B cell (primary cell): ENCODE measurements around the gene COASY. TPM values are rescaled to one million over a fixed set of nuclear protein-coding genes. Genes with fewer than 3 reads are reported as not detected.

Source experiments
- ATAC-seq: fragments of 200-7000 bp; cut with Tn5 transposase; one replicate; pipeline ENCODE4 v1.10.0; 2021; ENCODE audit warnings: low read depth, mild to moderate bottlenecking, moderate number of reproducible peaks, moderate library complexity
- CTCF ChIA-PET: fragments of 350-600 bp; sonication (Branson Sonifier 250); formaldehyde crosslinking; loops from one replicate; lab custom pipeline; 2021; ENCODE audit warnings: antibody characterized with exemption, inconsistent platforms; lab: Charles Lee
- POLR2A ChIA-PET: fragments of 350-600 bp; sonication (Branson Sonifier 250); formaldehyde crosslinking; loops from one replicate; lab custom pipeline; 2021; ENCODE audit warnings: antibody characterized with exemption; lab: Charles Lee
- DNase-seq: peaks from one replicate; pipeline ENCODE4 v3.0.0; 2013
- H2AFZ ChIP-seq: 2 replicates; pipeline ENCODE4 v1.6.1; 2012; ENCODE audit warnings: mild to moderate bottlenecking, low read depth, low read length; ENCODE audit not compliant: insufficient read depth, poor library complexity, severe bottlenecking
- H3K27ac ChIP-seq, 2 donors: 1 replicate in 1 of 2; 2 replicates in 1 of 2; pipeline ENCODE4 v1.5.1; 2012 to 2013; ENCODE audit warnings: low read length in 2 of 2, mild to moderate bottlenecking in 2 of 2, moderate library complexity in 1 of 2
- H3K27me3 ChIP-seq, 4 experiments: fragments of 200-600 bp in 1 of 4; sonication (generic) in 1 of 4; replicated peaks in 1 of 4; 1 replicate in 2 of 4; 2 replicates in 2 of 4; pipeline versions ENCODE4 v1.6.1 to v1.7.0; 2013 to 2016; ENCODE audit warnings: low read length in 3 of 4, mild to moderate bottlenecking in 2 of 4, mixed read lengths in 1 of 4, moderate library complexity in 1 of 4; ENCODE audit not compliant: insufficient read depth in 4 of 4, control insufficient read depth in 3 of 4; ENCODE audit errors: control extremely low read depth in 1 of 4
- H3K36me3 ChIP-seq, 2 experiments: replicated peaks in 1 of 2; 1 replicate in 1 of 2; 2 replicates in 1 of 2; pipeline versions ENCODE4 v1.6.1 to v1.7.1; 2013; ENCODE audit warnings: low read length in 1 of 2; ENCODE audit not compliant: insufficient read depth in 2 of 2, control insufficient read depth in 1 of 2; ENCODE audit errors: control extremely low read depth in 1 of 2, extremely low read depth in 1 of 2
- H3K4me1 ChIP-seq, 2 donors: fragments of 200-600 bp in 1 of 2; sonication (generic) in 1 of 2; 1 replicate in 1 of 2; 2 replicates in 1 of 2; pipeline versions ENCODE4 v1.5.1 to v1.6.1; 2013 to 2017; ENCODE audit warnings: low read length in 2 of 2; ENCODE audit not compliant: control insufficient read depth in 2 of 2, insufficient read depth in 2 of 2
- H3K4me2 ChIP-seq: replicated peaks from 2 replicates; pipeline ENCODE3; 2012; ENCODE audit warnings: mild to moderate bottlenecking, low read depth, low read length; ENCODE audit not compliant: poor library complexity, severe bottlenecking
- H3K4me3 ChIP-seq, 5 experiments: fragments of 200-600 bp in 1 of 5; sonication (generic) in 1 of 5; 1 replicate in 3 of 5; 2 replicates in 2 of 5; pipeline versions ENCODE4 v1.5.1 to v1.7.0; 2011 to 2016; ENCODE audit warnings: low read length in 4 of 5, mild to moderate bottlenecking in 4 of 5, low read depth in 2 of 5, control low read depth in 1 of 5, moderate library complexity in 1 of 5; ENCODE audit not compliant: insufficient read depth in 1 of 5; ENCODE audit errors: control extremely low read depth in 1 of 5, extremely low read depth in 1 of 5
- H3K79me2 ChIP-seq: fragments of 200-600 bp; sonication (generic); one replicate; pipeline ENCODE4 v1.6.0; 2016; ENCODE audit warnings: low read length; ENCODE audit not compliant: control insufficient read depth, insufficient read depth
- H3K9ac ChIP-seq: fragments of 200-600 bp; sonication (generic); 2 replicates; pipeline ENCODE4 v1.6.1; 2017; ENCODE audit warnings: mild to moderate bottlenecking, low read length, moderate library complexity
- H3K9me3 ChIP-seq, 3 donors: one replicate each; pipeline versions ENCODE4 v1.6.1 to v1.7.1; 2013; ENCODE audit warnings: low read length in 2 of 3; ENCODE audit not compliant: control insufficient read depth in 2 of 3, insufficient read depth in 1 of 3; ENCODE audit errors: control extremely low read depth in 1 of 3
- H4K20me1 ChIP-seq: 2 replicates; pipeline ENCODE4 v1.6.0; 2012; ENCODE audit warnings: mild to moderate bottlenecking, low read length; ENCODE audit not compliant: insufficient read depth, control insufficient read depth, poor library complexity, severe bottlenecking
- H3K27ac Mint-ChIP-seq: one replicate; pipeline ENCODE4 v1.8.0; 2021; ENCODE audit warnings: mixed read lengths
- H3K27me3 Mint-ChIP-seq: one replicate; pipeline ENCODE4 v1.8.0; 2021; ENCODE audit warnings: mixed read lengths
- H3K4me1 Mint-ChIP-seq: one replicate; pipeline ENCODE4 v1.8.0; 2021; ENCODE audit warnings: mixed read lengths
- H3K4me3 Mint-ChIP-seq: one replicate; pipeline ENCODE4 v1.8.0; 2021; ENCODE audit warnings: mixed read lengths
- H3K9me3 Mint-ChIP-seq: one replicate; pipeline ENCODE4 v1.8.0; 2022; ENCODE audit warnings: mixed read lengths; ENCODE audit not compliant: insufficient read depth
- EZH2 ChIP-seq: IDR thresholded peaks from 2 replicates; pipeline ENCODE4 v1.6.1; 2012; ENCODE audit warnings: borderline replicate concordance, low read depth, mild to moderate bottlenecking, moderate library complexity, low read length; ENCODE audit not compliant: insufficient read depth, poor library complexity, severe bottlenecking
- WGBS: methylation state at CpG from one replicate; pipeline ENCODE4 v1.1.5; 2013; ENCODE audit warnings: missing lambda C conversion rate; ENCODE audit not compliant: insufficient coverage; 5-methylcytosine and 5-hydroxymethylcytosine counted together
- intact Hi-C: fragments of 100-400 bp; cut with micrococcal nuclease; formaldehyde crosslinking; loops from one replicate; pipeline ENCODE4 v1.10.0; 2022
- polyA plus RNA-seq: library from polyadenylated mRNA; depleted of rRNA; stranded (reverse); fragments of >200 nt; gene quantifications from 2 replicates; pipeline ENCODE4 v1.2.3, GENCODE V29; 2012
- total RNA-seq, 2 donors: library from RNA; stranded (reverse); fragments of 120-200 nt in 1 of 2; gene quantifications; 1 replicate in 1 of 2; 2 replicates in 1 of 2; pipeline versions ENCODE4 v1.2.3 to v1.2.4, GENCODE V29; 2013 to 2022
- TF ChIP-seq, protein P1 (sequence below): fragments of 200-600 bp; IDR thresholded peaks from one replicate; pipeline ENCODE4 v1.8.0; 2022; ENCODE audit warnings: antibody characterized with exemption, mild to moderate bottlenecking

COASY gene
- total and polyA plus RNA-seq, 2 donors (not counting 1 experiment from before 2014, with no cell fraction given), result 76.6 to 82.3 TPM

DNA sequence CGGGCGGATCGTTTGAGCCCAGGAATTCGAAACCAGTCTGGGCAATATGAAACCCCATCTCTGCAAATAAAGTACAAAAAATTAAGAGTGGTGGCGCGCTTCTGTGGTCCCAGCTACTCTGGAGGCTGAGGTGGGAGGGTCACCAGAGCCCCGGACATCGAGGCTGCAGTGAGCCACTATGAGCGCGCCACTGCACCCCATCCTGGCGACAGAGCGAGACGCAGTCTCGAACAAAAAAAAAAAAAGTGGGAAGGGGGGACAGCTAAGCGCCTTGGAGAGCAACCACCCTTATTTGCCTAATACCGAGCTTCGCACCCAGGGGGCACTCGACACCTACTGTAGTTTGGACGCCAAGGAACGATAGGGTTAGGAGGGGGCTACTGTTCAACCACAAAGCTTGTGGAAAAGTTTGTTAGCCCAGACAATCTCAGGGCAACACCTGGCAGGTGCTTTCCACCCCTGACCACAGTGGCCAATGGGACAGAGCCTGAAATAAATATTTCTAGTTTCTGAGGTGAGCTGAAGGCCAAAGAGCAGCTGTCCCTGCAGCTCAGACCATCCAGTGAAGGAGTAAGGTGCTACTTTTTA is 16.4 kb downstream of the COASY start:
- Histone ChIP-seq H3K9ac (peak overlapping the region; percentile 70), H4K20me1 (peaks cover 15% of the 10 kb centered on the region), H3K27ac (peak overlapping the region; percentile 45 to 72), H2AFZ (peak overlapping the region; percentile 85), H3K4me2 (peak overlapping the region; percentile 93), H3K36me3 (peaks cover 13 to 51% of the 10 kb centered on the region in 2 experiments), H3K9me3 (no peaks in the 10 kb centered on the region), H3K27me3 (no peaks in the 10 kb centered on the region), H3K79me2 (peaks cover 14% of the 10 kb centered on the region), H3K4me3 (peak overlapping the region; percentile 56 to 82 (median 74)), H3K4me1 (peaks cover 12 to 30% of the 10 kb centered on the region in 2 donors)
- peaks cover 42% of the 10 kb centered on the region for H3K4me1 Mint-ChIP-seq
- no peaks in the 10 kb centered on the region for H3K9me3 Mint-ChIP-seq
- peak overlapping the region; percentile 99 for H3K27ac Mint-ChIP-seq
- H3K27me3 Mint-ChIP-seq, result no peaks in the 10 kb centered on the region
- ChIA-PET POLR2A (interaction anchor here (0.6 to 2.7 kb wide), 22 partner anchors 11 to 1963 kb away, joined by 3 to 19 read pairs (median 6); partner anchors contain the start of genes BECN1, MLX, NAGLU and PLEKHH3), CTCF (interaction anchor here (0.6 to 4.3 kb wide), 66 partner anchors 9 to 905 kb away, joined by 3 to 72 read pairs (median 4); partner anchors contain the start of genes BECN1, CAVIN1, CCR10 and CNTD1)
- ATAC-seq, result peak; percentile 39
- intact Hi-C loops, result loop anchor here (1.0 to 10.0 kb wide), 5 partner anchors 30 to 416 kb away; partner anchors contain the start of genes BECN1 and RPL27
- DNase-seq, result peak; percentile 83
- H3K4me3 Mint-ChIP-seq, result peak overlapping the region; percentile 99
- TF ChIP-seq, protein P1, sequence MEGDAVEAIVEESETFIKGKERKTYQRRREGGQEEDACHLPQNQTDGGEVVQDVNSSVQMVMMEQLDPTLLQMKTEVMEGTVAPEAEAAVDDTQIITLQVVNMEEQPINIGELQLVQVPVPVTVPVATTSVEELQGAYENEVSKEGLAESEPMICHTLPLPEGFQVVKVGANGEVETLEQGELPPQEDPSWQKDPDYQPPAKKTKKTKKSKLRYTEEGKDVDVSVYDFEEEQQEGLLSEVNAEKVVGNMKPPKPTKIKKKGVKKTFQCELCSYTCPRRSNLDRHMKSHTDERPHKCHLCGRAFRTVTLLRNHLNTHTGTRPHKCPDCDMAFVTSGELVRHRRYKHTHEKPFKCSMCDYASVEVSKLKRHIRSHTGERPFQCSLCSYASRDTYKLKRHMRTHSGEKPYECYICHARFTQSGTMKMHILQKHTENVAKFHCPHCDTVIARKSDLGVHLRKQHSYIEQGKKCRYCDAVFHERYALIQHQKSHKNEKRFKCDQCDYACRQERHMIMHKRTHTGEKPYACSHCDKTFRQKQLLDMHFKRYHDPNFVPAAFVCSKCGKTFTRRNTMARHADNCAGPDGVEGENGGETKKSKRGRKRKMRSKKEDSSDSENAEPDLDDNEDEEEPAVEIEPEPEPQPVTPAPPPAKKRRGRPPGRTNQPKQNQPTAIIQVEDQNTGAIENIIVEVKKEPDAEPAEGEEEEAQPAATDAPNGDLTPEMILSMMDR, result peak; percentile 85
- no peak for TF ChIP-seq EZH2
- WGBS, result 2% methylated on average over 8 of the region's 20 CpGs
